ENCODE measurements around the gene PLCH1. TPM values are rescaled to one million over a fixed set of nuclear protein-coding genes. Genes with fewer than 3 reads are reported as not detected.
A peak's percentile ranks its signal among the peaks of the same experiment; 100 is the strongest.

PLCH1 gene
- total RNA-seq, 1 experiment from 2014 or later, result 0.17 TPM

DNA sequence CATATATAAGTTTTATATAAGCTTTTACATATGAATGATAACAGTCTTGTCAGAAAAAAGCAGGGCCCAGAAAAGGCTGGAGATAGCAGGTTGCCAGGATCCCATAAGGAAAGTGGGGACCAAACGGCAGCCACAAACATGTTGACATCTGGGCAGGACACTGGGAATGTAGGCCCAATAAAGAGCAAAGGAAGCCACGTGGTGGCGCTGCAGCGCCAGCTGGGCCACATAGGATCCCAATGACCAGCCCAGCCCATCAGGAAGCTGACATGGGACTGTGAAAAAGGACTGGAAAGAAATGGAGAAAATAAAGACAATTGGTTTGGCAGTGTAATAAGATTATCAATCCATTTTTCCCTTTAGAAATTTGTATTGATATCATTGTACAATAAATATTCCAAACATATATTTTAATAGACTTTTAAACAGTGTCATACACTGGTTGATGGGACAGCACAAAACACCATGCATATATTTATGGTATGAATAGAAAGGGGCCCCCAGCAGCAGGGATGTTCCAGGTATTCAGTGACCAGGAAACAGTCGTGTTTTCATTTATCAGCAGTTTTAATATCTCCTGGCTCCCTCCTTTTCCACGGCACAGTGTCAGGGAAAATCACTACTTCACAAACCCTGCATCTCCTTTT, 362.4 kb downstream of the PLCH1 start:
- peak; percentile 59 for DNase-seq (ENCODE audit: low read depth)

DNA sequence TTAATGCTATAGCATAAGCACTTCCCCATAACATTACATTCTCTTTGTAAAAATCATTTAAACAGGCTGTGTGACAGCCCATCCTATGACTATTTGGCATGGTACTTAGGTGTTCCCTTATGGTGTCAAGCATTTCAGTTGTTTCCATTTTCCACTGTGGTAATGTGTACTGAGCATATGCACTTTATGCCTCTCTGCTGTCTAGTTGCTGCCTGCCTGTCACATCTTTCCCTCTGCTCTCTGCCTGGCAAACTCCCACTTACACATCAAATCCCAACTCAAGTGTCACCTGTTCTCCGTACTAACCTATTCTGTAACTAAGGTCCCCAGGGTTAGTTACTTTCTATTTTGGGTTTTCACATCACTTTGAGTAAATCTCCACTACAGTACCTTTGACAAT, 367.0 kb downstream of the PLCH1 start:
- no peak for DNase-seq (ENCODE audit: low read depth)

DNA sequence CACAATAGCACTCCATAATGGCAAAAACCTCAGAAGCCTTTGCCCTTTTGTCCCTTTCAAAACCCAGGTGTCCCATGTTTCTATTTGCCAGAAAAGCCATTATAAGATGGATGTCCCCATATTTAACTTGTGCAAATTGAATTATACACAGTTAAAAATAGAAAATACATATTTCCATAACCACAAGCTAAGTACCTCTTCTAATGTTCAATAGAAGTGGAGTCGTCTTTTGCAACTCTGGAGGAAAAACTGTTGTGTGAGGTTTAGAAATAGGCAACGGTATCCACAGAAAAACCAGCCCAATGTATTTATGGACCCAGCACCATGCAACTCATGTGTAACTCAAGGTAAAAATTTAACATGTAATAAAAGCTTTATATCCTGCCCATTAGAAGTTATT, 367.8 kb downstream of the PLCH1 start:
- DNase-seq (ENCODE audit: low read depth), result no peak

DNA sequence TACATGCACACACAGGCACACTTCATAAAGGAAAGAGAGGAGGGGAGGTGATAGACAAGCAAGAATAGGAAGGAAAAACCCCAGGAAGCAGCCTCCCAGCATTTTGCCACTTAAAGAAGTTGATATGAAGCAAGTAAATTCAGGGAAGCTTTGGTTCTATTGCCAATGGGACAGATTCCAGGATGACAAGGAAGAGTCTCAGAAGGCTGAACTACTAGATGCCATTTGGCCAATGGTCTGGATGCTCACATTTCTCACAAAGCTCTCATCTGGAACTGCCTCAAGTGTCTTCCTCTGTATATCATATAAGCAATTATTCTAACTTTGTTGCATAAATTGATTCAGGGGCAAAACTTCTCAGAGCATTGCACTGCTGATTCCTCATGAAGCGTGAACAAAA, 372.6 kb downstream of the PLCH1 start:
- DNase-seq (ENCODE audit: low read depth), result no peak

- DNase-seq (ENCODE audit: low read depth), result no peak
These were observed 373.9 kb downstream of the PLCH1 start for GRCh38 chr3:155370764-155371503.

- DNase-seq (ENCODE audit: low read depth), result no peak
These were observed 374.7 kb downstream of the PLCH1 start for GRCh38 chr3:155370198-155370597.

- no peak for DNase-seq (ENCODE audit: low read depth)
These were observed 375.1 kb downstream of the PLCH1 start for GRCh38 chr3:155369735-155370134.

GRCh38 chr3:155369244-155369643, 375.6 kb downstream of the PLCH1 start:
- no peak for DNase-seq (ENCODE audit: low read depth)

DNA sequence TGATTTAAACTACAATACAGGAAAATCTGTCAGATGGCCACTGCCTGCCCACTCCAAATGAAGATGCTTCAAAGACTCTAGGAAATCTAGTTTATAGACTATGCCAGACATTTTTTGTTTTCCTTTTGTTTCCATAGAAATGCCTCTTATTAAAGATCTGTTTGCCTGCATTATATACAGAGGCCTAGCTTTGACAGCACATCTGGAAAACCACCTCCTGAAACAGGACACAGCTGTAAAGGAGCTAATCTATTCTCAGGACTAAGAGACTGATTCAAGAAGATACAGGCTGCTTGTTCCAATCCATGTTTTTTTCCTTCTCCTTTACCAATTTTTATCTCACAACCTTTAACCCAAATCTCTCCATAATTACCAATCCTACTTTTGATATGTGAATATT, 376.1 kb downstream of the PLCH1 start:
- no peak for DNase-seq (ENCODE audit: low read depth)

DNA sequence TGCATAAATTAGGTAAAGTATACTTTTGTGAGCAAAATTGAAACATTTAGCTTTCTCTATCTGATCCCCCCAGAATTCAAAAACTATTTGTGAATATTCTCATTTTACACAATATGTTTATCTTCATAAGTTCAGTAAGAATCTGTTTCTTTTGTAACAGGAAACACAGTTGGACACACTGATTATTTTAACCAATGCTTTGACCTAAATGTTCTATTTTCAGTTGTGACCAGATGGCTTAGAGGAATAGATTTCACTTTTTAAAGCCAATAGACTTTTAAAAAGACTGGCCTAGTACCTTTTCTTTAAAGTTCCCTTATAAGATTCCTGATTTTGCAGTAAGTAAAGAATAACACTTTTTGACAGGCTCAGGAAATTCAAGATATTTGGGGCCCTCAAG, 377.4 kb downstream of the PLCH1 start:
- no peak for DNase-seq (ENCODE audit: low read depth)

- no peak for DNase-seq (ENCODE audit: low read depth)
These were observed 379.6 kb downstream of the PLCH1 start for GRCh38 chr3:155365178-155365783.

GRCh38 chr3:155364492-155364891, 380.4 kb downstream of the PLCH1 start:
- DNase-seq (ENCODE audit: low read depth), result no peak

DNA sequence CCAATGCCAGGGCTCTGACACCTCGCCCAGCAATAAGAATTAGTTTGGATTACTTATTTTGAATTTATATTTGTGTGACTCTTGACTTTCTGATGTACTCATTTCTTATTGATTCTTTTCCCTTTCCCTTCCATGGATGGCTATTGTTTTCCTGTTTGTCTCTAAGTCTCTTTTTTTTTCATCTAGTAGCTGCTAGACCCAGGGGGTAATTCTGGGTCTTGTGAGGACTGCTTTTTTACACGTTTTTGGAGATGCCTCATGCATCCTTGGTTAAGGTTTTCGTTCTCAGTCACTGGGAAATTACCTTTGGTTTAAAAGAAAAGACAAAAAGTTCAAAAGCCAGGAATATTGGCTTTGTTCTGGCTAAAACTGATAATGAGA, 381.2 kb downstream of the PLCH1 start:
- DNase-seq (ENCODE audit: low read depth), result no peak

DNA sequence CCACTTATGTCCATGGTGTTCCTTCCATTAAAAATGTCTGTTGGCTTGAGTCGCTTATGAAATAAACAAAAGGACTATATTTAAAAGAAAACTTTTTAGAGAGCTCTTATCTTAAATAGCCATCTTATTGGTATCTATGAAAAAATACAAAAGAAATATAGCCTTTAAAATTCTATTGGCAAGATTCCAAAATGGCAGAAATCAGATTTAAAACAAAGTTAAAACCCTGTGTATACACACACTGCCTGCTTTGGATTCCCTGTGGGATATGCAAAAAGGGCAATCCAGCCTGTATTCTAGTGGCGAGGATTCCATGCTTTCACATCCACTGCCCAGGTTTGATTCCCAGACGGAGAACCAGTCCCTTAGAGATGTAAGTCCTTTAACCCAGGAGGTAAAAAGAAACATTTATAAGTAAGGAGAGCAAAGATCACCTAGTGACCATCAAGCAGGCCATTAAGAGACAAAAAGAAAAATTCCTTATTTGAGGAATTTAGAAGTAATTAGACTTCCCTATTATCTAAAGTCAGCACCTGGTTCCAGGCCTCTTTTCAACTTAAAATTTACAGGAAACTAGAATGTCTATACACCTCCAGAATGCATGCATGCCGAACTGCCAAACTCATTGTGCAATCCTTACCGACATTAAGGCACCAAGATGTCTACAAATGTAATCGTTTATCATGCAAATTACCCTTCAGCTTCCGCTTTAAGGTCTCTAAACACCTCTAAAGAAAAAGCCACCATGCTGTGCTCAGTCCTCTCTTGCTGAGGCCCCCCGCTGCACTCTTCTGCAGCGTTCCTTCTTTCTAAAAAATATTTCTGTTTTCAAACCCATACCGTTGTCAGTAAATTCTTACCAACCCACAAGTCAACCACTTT, 381.8 kb downstream of the PLCH1 start:
- DNase-seq (ENCODE audit: low read depth), result peak; percentile 8

DNA sequence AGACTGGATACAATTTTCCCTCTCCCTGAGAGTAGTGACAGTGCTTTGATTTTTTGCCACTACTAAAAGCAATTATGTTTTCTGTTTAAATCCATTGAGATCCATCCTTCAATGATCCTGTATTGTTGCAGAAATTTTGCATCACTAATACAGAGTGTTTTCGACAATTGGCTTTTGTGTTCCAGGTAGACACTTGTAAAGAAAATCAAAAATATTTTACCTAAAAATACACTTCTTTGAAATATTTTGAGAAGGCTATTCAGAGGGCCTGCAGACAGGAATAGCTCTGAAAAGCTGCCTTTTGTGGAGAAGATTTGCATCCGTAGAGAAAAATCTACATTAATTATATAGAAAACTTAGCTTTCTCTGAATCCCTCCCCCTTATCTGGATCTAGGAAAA, 384.6 kb downstream of the PLCH1 start:
- DNase-seq (ENCODE audit: low read depth), result no peak

- DNase-seq (ENCODE audit: low read depth), result no peak
These were observed 388.1 kb downstream of the PLCH1 start for GRCh38 chr3:155356594-155357370.

DNA sequence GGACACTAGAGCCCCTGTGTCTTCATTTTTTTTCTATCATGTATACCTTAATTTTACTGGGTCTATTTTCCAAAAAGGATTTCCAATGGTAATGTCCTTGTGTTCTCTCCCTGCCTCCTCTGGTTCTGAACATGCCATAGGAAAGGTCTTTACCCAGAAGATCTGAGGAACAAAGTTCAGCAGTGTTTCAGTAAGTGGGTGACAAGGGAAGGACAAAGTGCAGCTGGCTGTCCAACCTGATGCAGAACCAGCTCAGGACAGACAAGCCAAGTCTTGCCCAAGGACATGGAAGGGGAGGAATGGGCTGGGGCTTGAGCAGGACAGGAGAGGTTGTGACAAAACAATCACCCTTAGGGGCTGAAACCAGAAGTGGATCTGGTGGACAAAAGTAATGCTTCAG, 390.2 kb downstream of the PLCH1 start:
- DNase-seq (ENCODE audit: low read depth), result no peak

DNA sequence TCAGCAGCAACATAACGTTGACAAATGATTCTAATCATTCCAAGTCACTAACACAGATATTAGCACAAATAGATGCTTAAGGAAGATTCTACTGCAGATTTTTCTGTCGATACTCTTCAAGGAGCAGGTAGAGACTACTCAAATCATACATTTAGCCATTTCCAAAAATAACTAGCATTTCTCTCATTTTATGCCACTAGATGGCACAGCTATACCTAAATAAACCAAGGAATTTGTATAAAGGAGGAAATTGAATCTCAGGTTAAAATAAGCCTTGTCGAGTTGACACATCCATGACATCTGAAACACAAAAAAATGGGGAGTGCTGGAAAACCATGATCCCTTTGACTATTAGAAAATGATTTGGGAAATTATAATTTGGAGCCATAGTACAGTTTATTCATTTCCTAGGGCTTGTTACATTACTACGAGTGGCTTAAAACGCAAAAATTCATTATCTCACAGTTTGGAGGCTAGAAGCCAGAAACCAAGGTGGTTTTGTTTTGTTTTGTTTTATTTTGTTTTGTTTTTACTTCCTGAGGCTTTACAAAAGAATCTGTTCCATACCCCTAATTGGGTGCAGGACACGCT, 391.9 kb downstream of the PLCH1 start:
- DNase-seq (ENCODE audit: low read depth), result peak; percentile 41

DNA sequence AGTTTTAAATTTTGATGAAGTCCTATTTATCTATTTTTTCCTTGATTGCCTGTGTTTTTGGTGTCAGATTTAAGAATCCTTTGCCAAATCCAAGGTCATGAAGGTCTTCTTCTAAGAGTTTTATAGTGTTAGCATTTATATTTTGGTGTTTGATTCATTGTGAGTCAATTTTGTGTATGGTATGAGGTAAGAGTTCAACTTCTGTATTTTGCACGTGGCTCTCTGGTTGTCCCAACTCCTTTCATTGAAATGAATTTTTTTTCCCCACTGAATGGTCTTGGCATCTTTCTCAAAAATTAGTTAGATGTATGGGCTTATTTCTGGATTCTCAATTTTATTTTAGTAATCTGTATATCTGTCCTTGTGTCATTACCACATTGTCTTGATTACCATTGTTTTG, 394.3 kb downstream of the PLCH1 start:
- no peak for DNase-seq (ENCODE audit: low read depth)

DNA sequence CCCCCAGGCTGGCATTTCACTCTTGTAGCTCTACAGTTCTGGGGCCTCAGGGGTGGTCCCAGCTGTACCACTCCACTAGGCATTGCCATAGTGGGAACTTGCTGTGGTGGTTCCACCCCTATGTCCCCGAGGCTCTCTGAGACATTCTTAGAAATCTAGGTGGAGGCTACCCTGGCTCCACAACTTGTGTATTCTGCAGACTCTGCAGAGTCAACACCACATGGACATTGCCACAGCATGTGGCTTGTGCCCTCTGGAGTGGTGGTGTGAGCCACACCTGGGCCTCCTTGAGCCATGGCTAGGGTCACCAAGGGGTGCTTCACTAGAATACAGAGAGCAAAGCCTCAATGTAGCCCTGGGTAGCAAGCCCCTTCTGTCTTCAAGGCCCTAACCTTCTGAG, 397.0 kb downstream of the PLCH1 start:
- no peak for DNase-seq (ENCODE audit: low read depth)

DNA sequence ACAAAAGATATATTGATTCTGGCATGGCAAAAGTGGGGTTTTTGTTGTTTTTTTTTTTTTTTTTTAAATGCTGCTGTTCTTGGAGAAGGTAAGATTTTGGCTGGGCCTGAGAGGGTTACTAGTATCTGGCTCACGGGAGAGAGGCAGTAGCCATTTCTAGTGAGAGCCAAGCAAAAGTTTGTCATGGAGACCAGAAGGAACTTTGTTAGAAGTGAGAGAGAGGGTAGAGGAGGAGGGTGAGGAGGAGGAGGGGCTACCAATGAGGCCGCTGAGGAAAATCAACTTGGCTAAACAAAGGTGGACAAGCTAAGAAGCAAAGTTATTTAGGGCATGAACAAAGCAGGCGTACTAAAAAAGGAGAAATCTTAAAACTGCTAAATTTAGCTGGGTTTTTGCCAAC, 402.5 kb downstream of the PLCH1 start:
- no peak for DNase-seq (ENCODE audit: low read depth)

Data from M059J (cell line).